Right lobe of liver (tissue), 4 donors: ENCODE results near the gene CTIF.

Experiments used
- POLR2A ChIP-seq: fragments of 450-650 bp; IDR thresholded peaks from one replicate; pipeline ENCODE4 v1.6.1; 2017; ENCODE audit warnings: antibody characterized with exemption, mild to moderate bottlenecking
- TF ChIP-seq, protein P1 (sequence below), 4 donors: fragments of 200-600 bp in 3 of 4; fragments of 450-650 bp in 1 of 4; IDR thresholded peaks; one replicate each; pipeline versions ENCODE4 v1.5.1 to v1.8.0; 2016 to 2022; ENCODE audit warnings: antibody characterized with exemption in 4 of 4, mild to moderate bottlenecking in 2 of 4
- donor health status: DM: no; HTN: no; CAD: no.
- donor health status: DM: no; HTN: no; CAD: no.
- donor health status: DM: no; HTN: yes; CAD: no.

DNA sequence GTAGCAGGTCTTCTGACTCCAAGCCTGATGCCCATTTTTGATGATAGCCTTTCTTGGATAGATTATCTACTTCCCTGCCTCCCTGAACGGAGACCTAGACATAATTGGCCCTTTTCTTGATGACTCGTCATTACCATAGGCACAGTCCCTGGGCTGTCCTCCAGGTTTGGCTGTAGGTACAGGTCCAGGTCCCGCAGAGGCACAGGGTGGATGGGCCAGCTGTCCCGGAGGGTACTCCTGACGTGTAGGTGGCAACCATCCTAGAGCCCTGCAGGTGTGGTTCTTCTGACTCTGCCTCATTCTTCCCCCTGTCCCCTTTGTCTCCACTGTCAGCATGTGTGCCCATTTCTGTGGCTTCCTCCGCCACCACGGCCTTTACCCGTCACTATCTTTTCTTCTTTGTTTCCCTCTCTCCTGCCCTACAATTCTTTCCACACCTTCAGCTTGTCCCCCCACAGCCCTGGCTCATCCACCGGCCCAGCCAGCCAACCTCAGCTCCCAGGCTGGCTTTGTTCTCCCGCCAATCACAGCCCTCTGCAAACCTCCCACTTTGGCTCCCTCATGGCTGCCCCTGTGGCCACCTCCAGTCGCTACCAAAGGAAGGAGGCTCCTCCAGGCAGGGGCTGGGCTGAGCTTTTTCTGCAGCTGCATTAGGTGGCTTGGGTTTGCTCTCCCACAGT, 309.1 kb downstream of the CTIF start:
- TF ChIP-seq POLR2A, result no peak
- TF ChIP-seq, protein P1, sequence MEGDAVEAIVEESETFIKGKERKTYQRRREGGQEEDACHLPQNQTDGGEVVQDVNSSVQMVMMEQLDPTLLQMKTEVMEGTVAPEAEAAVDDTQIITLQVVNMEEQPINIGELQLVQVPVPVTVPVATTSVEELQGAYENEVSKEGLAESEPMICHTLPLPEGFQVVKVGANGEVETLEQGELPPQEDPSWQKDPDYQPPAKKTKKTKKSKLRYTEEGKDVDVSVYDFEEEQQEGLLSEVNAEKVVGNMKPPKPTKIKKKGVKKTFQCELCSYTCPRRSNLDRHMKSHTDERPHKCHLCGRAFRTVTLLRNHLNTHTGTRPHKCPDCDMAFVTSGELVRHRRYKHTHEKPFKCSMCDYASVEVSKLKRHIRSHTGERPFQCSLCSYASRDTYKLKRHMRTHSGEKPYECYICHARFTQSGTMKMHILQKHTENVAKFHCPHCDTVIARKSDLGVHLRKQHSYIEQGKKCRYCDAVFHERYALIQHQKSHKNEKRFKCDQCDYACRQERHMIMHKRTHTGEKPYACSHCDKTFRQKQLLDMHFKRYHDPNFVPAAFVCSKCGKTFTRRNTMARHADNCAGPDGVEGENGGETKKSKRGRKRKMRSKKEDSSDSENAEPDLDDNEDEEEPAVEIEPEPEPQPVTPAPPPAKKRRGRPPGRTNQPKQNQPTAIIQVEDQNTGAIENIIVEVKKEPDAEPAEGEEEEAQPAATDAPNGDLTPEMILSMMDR (IDR thresholded peaks at IDR 0.05), result no peak
